OCI-LY7 (cell line): ENCODE results near the gene CCDC88B. TPM values are rescaled to one million over a fixed set of nuclear protein-coding genes. Genes with fewer than 3 reads are reported as not detected.

Source experiments
- BruUV-seq: library from RNA; stranded (reverse); fragments of 400-500 nt; replicated peaks from 2 replicates; lab custom pipeline; 2021; lab: Mats Ljungman, UMichigan
- CTCF ChIA-PET: fragments of 300-600 bp; sonication (Branson Sonifier 250); formaldehyde crosslinking; loops from one replicate; lab custom pipeline; 2022; ENCODE audit warnings: antibody characterized with exemption; ENCODE audit not compliant: unreplicated experiment; lab: Charles Lee
- POLR2A ChIA-PET: fragments of 300-600 bp; sonication (Branson Sonifier 250); formaldehyde crosslinking; loops from one replicate; lab custom pipeline; 2022; ENCODE audit warnings: antibody characterized with exemption; lab: Charles Lee
- DNase-seq: peaks from one replicate; pipeline ENCODE4 v3.0.0-alpha.2; 2015; ENCODE audit warnings: low spot score
- H2AFZ ChIP-seq: fragments of 200-600 bp; sonication (generic), shearing (Covaris generic); 2 replicates; pipeline ENCODE4 v1.6.1; 2014; ENCODE audit warnings: mild to moderate bottlenecking, antibody characterized with exemption, low read length, moderate library complexity
- H3K27ac ChIP-seq: fragments of 200-600 bp; sonication (generic); 2 replicates; pipeline ENCODE4 v1.5.1; 2014; ENCODE audit warnings: mixed run types, low read depth, mild to moderate bottlenecking, moderate library complexity, low read length, inconsistent platforms; ENCODE audit not compliant: poor library complexity, severe bottlenecking
- H3K36me3 ChIP-seq: fragments of 200-600 bp; sonication (generic); 2 replicates; pipeline ENCODE4 v1.6.1; 2014; ENCODE audit warnings: mild to moderate bottlenecking, antibody characterized with exemption, low read length, moderate library complexity, mixed read lengths; ENCODE audit not compliant: insufficient read depth
- H3K4me1 ChIP-seq: fragments of 200-600 bp; sonication (generic); 2 replicates; pipeline ENCODE4 v1.5.1; 2014; ENCODE audit warnings: mild to moderate bottlenecking, low read length; ENCODE audit not compliant: insufficient read depth, poor library complexity, severe bottlenecking
- H3K4me2 ChIP-seq: fragments of 200-600 bp; sonication (generic); 2 replicates; pipeline ENCODE4 v1.6.1; 2014; ENCODE audit warnings: mild to moderate bottlenecking, low read length
- H3K4me3 ChIP-seq: fragments of 200-600 bp; sonication (generic); 2 replicates; pipeline ENCODE4 v1.5.1; 2014; ENCODE audit warnings: mild to moderate bottlenecking, low read depth, low read length; ENCODE audit not compliant: poor library complexity, severe bottlenecking
- H3K79me2 ChIP-seq: fragments of 200-600 bp; sonication (generic); 2 replicates; pipeline ENCODE4 v1.6.1; 2016; ENCODE audit warnings: low read depth, mild to moderate bottlenecking, low read length, moderate library complexity, mixed read lengths; ENCODE audit not compliant: insufficient read depth
- H3K9me2 ChIP-seq: fragments of 200-600 bp; sonication (generic); 2 replicates; pipeline ENCODE4 v1.6.1; 2016; ENCODE audit warnings: mild to moderate bottlenecking, low read length, mixed read lengths; ENCODE audit not compliant: insufficient read depth
- H3K9me3 ChIP-seq: fragments of 200-600 bp; sonication (generic); 2 replicates; pipeline ENCODE4 v1.6.1; 2014; ENCODE audit warnings: mild to moderate bottlenecking, mixed run types, low read length, mixed read lengths
- H4K20me1 ChIP-seq: fragments of 200-600 bp; sonication (generic); 2 replicates; pipeline ENCODE4 v1.6.1; 2014; ENCODE audit warnings: mild to moderate bottlenecking, antibody characterized with exemption, low read length, moderate library complexity, mixed read lengths; ENCODE audit not compliant: insufficient read depth
- EZH2phosphoT487 ChIP-seq: fragments of 200-600 bp; sonication (generic); IDR thresholded peaks from 2 replicates; pipeline ENCODE4 v1.6.1; 2018; ENCODE audit warnings: low read depth, borderline replicate concordance, mild to moderate bottlenecking, mixed run types, antibody characterized with exemption, low read length, moderate library complexity, mixed read lengths
- intact Hi-C: fragments of 100-400 bp; cut with micrococcal nuclease; formaldehyde crosslinking; loops from one replicate; pipeline ENCODE4 v1.10.0; 2022; ENCODE audit not compliant: unreplicated experiment
- total RNA-seq, 2 experiments: library from RNA; depleted of rRNA in 1 of 2; stranded (reverse); fragments of >200 nt in 1 of 2; shearing (Covaris generic) in 1 of 2; gene quantifications; 2 replicates each; pipeline ENCODE4 v1.2.3, GENCODE V29; 2014 to 2022
- TF ChIP-seq, protein P1 (sequence below): fragments of 200-600 bp; sonication (generic); conservative IDR thresholded peaks from 2 replicates; pipeline ENCODE4 v1.5.1; 2014; ENCODE audit warnings: mild to moderate bottlenecking, antibody characterized with exemption, low read length, moderate library complexity, mixed read lengths

The CCDC88B gene
- total RNA-seq, 2 experiments from 2014 or later = 40.7 to 67.2 TPM

- H3K9me3 ChIP-seq = no peaks in the 10 kb centered on the region
- no peaks in the 10 kb centered on the region for H4K20me1 ChIP-seq
- H3K36me3 ChIP-seq = no peaks in the 10 kb centered on the region
- H3K9me2 ChIP-seq = no peaks in the 10 kb centered on the region
- no peaks in the 10 kb centered on the region for H3K79me2 ChIP-seq
- no peak for DNase-seq
- no TSS peak for BruUV-seq
- TF ChIP-seq, protein P1, sequence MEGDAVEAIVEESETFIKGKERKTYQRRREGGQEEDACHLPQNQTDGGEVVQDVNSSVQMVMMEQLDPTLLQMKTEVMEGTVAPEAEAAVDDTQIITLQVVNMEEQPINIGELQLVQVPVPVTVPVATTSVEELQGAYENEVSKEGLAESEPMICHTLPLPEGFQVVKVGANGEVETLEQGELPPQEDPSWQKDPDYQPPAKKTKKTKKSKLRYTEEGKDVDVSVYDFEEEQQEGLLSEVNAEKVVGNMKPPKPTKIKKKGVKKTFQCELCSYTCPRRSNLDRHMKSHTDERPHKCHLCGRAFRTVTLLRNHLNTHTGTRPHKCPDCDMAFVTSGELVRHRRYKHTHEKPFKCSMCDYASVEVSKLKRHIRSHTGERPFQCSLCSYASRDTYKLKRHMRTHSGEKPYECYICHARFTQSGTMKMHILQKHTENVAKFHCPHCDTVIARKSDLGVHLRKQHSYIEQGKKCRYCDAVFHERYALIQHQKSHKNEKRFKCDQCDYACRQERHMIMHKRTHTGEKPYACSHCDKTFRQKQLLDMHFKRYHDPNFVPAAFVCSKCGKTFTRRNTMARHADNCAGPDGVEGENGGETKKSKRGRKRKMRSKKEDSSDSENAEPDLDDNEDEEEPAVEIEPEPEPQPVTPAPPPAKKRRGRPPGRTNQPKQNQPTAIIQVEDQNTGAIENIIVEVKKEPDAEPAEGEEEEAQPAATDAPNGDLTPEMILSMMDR = no peak
- TF ChIP-seq EZH2phosphoT487 = no peak
- H2AFZ ChIP-seq = no peak overlapping the region
- intact Hi-C loops = loop anchor here (10.0 kb wide), 1 partner anchor 275 kb away; no protein-coding TSS in a partner anchor
- peaks cover 1% of the 10 kb centered on the region for H3K4me1 ChIP-seq
- ChIA-PET CTCF (no interaction called here), POLR2A (no interaction called here)
- H3K4me3 ChIP-seq = no peak overlapping the region
- H3K4me2 ChIP-seq = no peak overlapping the region
- H3K27ac ChIP-seq = no peak overlapping the region
Observed at GRCh38 chr11:64379817-64380709, 40.1 kb downstream of the CCDC88B start.

GRCh38 chr11:64381350-64381749, 41.3 kb downstream of the CCDC88B start:
- DNase-seq = no peak
- Histone ChIP-seq H3K4me2 (no peak overlapping the region), H3K79me2 (no peaks in the 10 kb centered on the region), H3K36me3 (no peaks in the 10 kb centered on the region), H3K4me3 (no peak overlapping the region), H3K27ac (no peak overlapping the region), H4K20me1 (no peaks in the 10 kb centered on the region), H3K9me3 (no peaks in the 10 kb centered on the region), H3K9me2 (no peaks in the 10 kb centered on the region), H3K4me1 (peaks cover 14% of the 10 kb centered on the region), H2AFZ (no peak overlapping the region)
- ChIA-PET POLR2A (no interaction called here), CTCF (no interaction called here)
- TF ChIP-seq, protein P1 = no peak
- no peak for TF ChIP-seq EZH2phosphoT487
- intact Hi-C loops = no loop called here
- no TSS peak for BruUV-seq

- Histone ChIP-seq H3K4me1 (peaks cover 15% of the 10 kb centered on the region), H3K36me3 (no peaks in the 10 kb centered on the region), H2AFZ (no peak overlapping the region), H3K9me3 (no peaks in the 10 kb centered on the region), H3K4me2 (no peak overlapping the region), H3K79me2 (no peaks in the 10 kb centered on the region), H3K4me3 (no peak overlapping the region), H4K20me1 (no peaks in the 10 kb centered on the region), H3K27ac (no peak overlapping the region), H3K9me2 (no peaks in the 10 kb centered on the region)
- ChIA-PET POLR2A (no interaction called here), CTCF (no interaction called here)
- BruUV-seq = no TSS peak
- DNase-seq = no peak
- intact Hi-C loops = no loop called here
- no peak for TF ChIP-seq EZH2phosphoT487
- TF ChIP-seq, protein P1 = no peak
Observed at GRCh38 chr11:64382047-64382446, 42.0 kb downstream of the CCDC88B start.
